Brain pericyte (primary cell): ENCODE data around the gene VSTM5.
"Not testable (repeated sequence)": the region's sequence is repeated elsewhere in the genome, so short reads cannot be mapped to it uniquely, and the experiment has no call there.

Source experiments
- DNase-seq: peaks from one replicate; pipeline ENCODE4 v3.0.0-alpha.2; 2012; ENCODE audit warnings: low read depth, low spot score

VSTM5 gene

GRCh38 chr11:93850594-93851018, at the start of gene VSTM5:
Gene VSTM5, minus strand, starts transcription at chr11:93850618. Its CDS starts 116 bp downstream, at chr11:93850502.
- no peak for DNase-seq

- no peak for DNase-seq
These were observed 44.9 kb upstream of the VSTM5 start for GRCh38 chr11:93895106-93895862.

GRCh38 chr11:93890391-93891051, 40.1 kb upstream of the VSTM5 start:
- DNase-seq, result no peak

GRCh38 chr11:93887111-93887510, 36.7 kb upstream of the VSTM5 start:
- no peak for DNase-seq

- DNase-seq, result not testable (repeated sequence)
These were observed 28.7 kb upstream of the VSTM5 start for GRCh38 chr11:93879114-93879513.

GRCh38 chr11:93875637-93876036, 25.2 kb upstream of the VSTM5 start:
- DNase-seq, result no peak

- no peak for DNase-seq
These were observed 21.1 kb upstream of the VSTM5 start for GRCh38 chr11:93871526-93871925.

GRCh38 chr11:93870616-93871015, 20.2 kb upstream of the VSTM5 start:
- DNase-seq, result no peak

GRCh38 chr11:93869830-93870229, 19.4 kb upstream of the VSTM5 start:
- no peak for DNase-seq

- DNase-seq, result not testable (repeated sequence)
These were observed 18.0 kb upstream of the VSTM5 start for GRCh38 chr11:93868404-93868803.

GRCh38 chr11:93861808-93862207, 11.4 kb upstream of the VSTM5 start:
- DNase-seq, result no peak

- DNase-seq, result no peak
These were observed 7.8 kb upstream of the VSTM5 start for GRCh38 chr11:93858121-93858775.

GRCh38 chr11:93857413-93858120, 7.1 kb upstream of the VSTM5 start:
- DNase-seq, result no peak

- DNase-seq, result no peak
These were observed 1.8 kb upstream of the VSTM5 start for GRCh38 chr11:93852242-93852641.

- DNase-seq, result no peak
These were observed 446 bp downstream of the VSTM5 start for GRCh38 chr11:93849751-93850593.

- DNase-seq, result no peak
These were observed 1.2 kb downstream of the VSTM5 start for GRCh38 chr11:93849201-93849600.

GRCh38 chr11:93846411-93846810, 4.0 kb downstream of the VSTM5 start:
- no peak for DNase-seq

GRCh38 chr11:93845181-93846092, 5.0 kb downstream of the VSTM5 start:
- DNase-seq, result no peak

- DNase-seq, result no peak
These were observed 5.8 kb downstream of the VSTM5 start for GRCh38 chr11:93844568-93844967.

- no peak for DNase-seq
These were observed 6.5 kb downstream of the VSTM5 start for GRCh38 chr11:93843906-93844305.
